Lung (tissue), 12 donors: ENCODE data around the gene RHOH. TPM values are rescaled to one million over a fixed set of nuclear protein-coding genes. Genes with fewer than 3 reads are reported as not detected.

Experiments
- ATAC-seq: fragments of 200-7000 bp; cut with Tn5 transposase; one replicate; pipeline ENCODE4 v1.9.1; 2020; ENCODE audit warnings: moderate number of reproducible peaks; ENCODE audit not compliant: insufficient read depth, low FRiP score
- DNase-seq, 3 donors: peaks; one replicate each; pipeline ENCODE4 v3.0.0-alpha.2; 2013 to 2017
- H3K27ac ChIP-seq, 2 donors: one replicate each; pipeline ENCODE4 v1.5.1; 2013; ENCODE audit warnings: mild to moderate bottlenecking in 2 of 2, moderate library complexity in 2 of 2, control low read depth in 1 of 2, inconsistent platforms in 1 of 2, low read depth in 1 of 2, low read length in 1 of 2
- H3K27me3 ChIP-seq, 3 donors: one replicate each; pipeline ENCODE4 v1.5.1; 2013; ENCODE audit warnings: low read length in 2 of 3; ENCODE audit not compliant: control insufficient read depth in 3 of 3, insufficient read depth in 3 of 3
- H3K36me3 ChIP-seq, 4 donors: one replicate each; pipeline ENCODE4 v1.5.1; 2013; ENCODE audit warnings: low read length in 4 of 4, mild to moderate bottlenecking in 1 of 4, moderate library complexity in 1 of 4; ENCODE audit not compliant: control insufficient read depth in 4 of 4, insufficient read depth in 4 of 4
- H3K4me1 ChIP-seq, 5 donors: one replicate each; pipeline ENCODE4 v1.5.1; 2013; ENCODE audit warnings: low read length in 5 of 5, mild to moderate bottlenecking in 2 of 5, moderate library complexity in 1 of 5; ENCODE audit not compliant: control insufficient read depth in 5 of 5, insufficient read depth in 5 of 5
- H3K4me3 ChIP-seq: one replicate; pipeline ENCODE4 v1.5.1; 2013; ENCODE audit warnings: mild to moderate bottlenecking, control low read depth, moderate library complexity
- H3K9ac ChIP-seq, 2 donors: one replicate each; pipeline ENCODE4 v1.5.1; 2013; ENCODE audit warnings: low read length in 2 of 2, control low read depth in 1 of 2; ENCODE audit not compliant: insufficient read depth in 1 of 2
- H3K9me3 ChIP-seq, 4 donors: one replicate each; pipeline ENCODE4 v1.5.1; 2013; ENCODE audit warnings: low read length in 3 of 4, mild to moderate bottlenecking in 1 of 4, moderate library complexity in 1 of 4; ENCODE audit not compliant: control insufficient read depth in 4 of 4, insufficient read depth in 3 of 4
- WGBS, 2 donors: extraction: QIAGEN DNeasy Blood & Tissue Kit; methylation state at CpG; one replicate each; pipeline ENCODE4 v1.1.7; 2013; 5-methylcytosine and 5-hydroxymethylcytosine counted together
- polyA plus RNA-seq, 2 donors: library from polyadenylated mRNA; stranded (reverse); fragments of 200-250 nt; gene quantifications; one replicate each; pipeline ENCODE4 v1.2.1, GENCODE V29; 2013
- total RNA-seq, 2 donors: library from RNA; depleted of rRNA in 1 of 2; stranded (reverse); fragments of >200 nt in 1 of 2; gene quantifications; one replicate each; pipeline ENCODE4 v1.2.1, GENCODE V29; 2014 to 2021
- TF ChIP-seq, protein P1 (sequence below): IDR thresholded peaks from 2 replicates; pipeline ENCODE4 v1.5.1; 2012; ENCODE audit warnings: mild to moderate bottlenecking; ENCODE audit errors: control extremely low read depth, extremely low read depth
- donor health status: control.
- donor health status: control.
- donor health status: Bipolar disorder and iron deficiency.
- donor health status: healthy.
- donor health status: DM: yes; HTN: yes; CAD: no.

RHOH gene
- total and polyA plus RNA-seq, 4 donors, result 1.2 to 35.8 (median 10.6) TPM

DNA sequence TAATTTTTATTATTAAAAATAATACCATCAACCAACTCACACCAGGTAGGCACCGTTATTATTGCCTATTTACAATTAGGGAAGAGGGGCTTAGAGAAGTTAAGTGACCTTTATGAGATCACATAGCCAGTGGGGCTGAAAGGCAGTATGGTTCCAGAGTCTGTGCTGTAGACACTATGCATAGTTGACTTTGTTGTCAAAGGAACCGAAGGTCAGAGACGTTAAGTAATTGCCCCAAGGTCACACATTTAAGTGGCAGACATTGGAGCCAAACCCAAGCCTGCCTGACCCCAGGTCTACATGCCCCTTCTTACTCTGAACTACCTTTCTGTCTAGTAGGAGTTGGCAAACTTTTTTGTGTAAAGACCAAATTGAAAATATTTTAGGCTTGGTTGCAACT is 36.4 kb downstream of the RHOH start:
- no peaks in the 10 kb centered on the region for H3K4me1 ChIP-seq
- no peak overlapping the region for H3K4me3 ChIP-seq
- H3K27ac ChIP-seq, result no peak overlapping the region
- H3K9ac ChIP-seq, result no peak overlapping the region
- H3K9me3 ChIP-seq, result no peaks in the 10 kb centered on the region
- TF ChIP-seq, protein P1, sequence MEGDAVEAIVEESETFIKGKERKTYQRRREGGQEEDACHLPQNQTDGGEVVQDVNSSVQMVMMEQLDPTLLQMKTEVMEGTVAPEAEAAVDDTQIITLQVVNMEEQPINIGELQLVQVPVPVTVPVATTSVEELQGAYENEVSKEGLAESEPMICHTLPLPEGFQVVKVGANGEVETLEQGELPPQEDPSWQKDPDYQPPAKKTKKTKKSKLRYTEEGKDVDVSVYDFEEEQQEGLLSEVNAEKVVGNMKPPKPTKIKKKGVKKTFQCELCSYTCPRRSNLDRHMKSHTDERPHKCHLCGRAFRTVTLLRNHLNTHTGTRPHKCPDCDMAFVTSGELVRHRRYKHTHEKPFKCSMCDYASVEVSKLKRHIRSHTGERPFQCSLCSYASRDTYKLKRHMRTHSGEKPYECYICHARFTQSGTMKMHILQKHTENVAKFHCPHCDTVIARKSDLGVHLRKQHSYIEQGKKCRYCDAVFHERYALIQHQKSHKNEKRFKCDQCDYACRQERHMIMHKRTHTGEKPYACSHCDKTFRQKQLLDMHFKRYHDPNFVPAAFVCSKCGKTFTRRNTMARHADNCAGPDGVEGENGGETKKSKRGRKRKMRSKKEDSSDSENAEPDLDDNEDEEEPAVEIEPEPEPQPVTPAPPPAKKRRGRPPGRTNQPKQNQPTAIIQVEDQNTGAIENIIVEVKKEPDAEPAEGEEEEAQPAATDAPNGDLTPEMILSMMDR, result no peak
- 71 to 96% methylated on average over 3 of the region's 3 CpGs for WGBS, 2 donors
- no peaks in the 10 kb centered on the region for H3K36me3 ChIP-seq
- ATAC-seq (no peak), DNase-seq (no peak)
- no peaks in the 10 kb centered on the region for H3K27me3 ChIP-seq

DNA sequence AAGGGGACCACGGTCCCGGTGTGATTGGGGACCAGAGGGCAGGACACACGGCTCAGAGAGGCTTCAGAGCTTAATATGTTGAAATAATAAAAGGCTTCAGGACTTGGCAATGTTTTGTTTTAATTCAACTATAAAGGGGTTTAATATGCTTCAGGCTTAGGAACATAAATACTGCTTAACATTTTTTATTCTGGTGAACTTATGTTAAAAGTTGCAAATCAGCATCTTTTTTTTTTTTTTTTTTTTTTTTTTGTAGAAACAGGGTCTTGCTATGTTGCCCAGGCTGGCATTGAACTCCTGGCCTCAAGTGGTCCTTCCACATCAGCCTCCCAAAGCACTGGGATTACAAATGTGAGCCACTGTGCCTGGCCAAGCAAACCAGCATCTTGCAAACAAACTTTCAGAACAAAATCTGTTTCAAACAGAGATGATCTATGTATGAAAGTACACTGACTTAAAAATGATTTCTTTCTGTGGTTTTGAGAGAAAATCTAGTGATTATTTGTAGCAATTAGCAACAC is 37.7 kb downstream of the RHOH start:
- Histone ChIP-seq H3K4me1 (no peaks in the 10 kb centered on the region), H3K36me3 (no peaks in the 10 kb centered on the region), H3K9me3 (no peaks in the 10 kb centered on the region), H3K27me3 (no peaks in the 10 kb centered on the region), H3K9ac (no peak overlapping the region), H3K27ac (no peak overlapping the region), H3K4me3 (no peak overlapping the region)
- TF ChIP-seq, protein P1, result no peak
- ATAC-seq (no peak), DNase-seq (no peak)
- WGBS, 2 donors, result 83 to 86% methylated on average over 3 of the region's 3 CpGs

DNA sequence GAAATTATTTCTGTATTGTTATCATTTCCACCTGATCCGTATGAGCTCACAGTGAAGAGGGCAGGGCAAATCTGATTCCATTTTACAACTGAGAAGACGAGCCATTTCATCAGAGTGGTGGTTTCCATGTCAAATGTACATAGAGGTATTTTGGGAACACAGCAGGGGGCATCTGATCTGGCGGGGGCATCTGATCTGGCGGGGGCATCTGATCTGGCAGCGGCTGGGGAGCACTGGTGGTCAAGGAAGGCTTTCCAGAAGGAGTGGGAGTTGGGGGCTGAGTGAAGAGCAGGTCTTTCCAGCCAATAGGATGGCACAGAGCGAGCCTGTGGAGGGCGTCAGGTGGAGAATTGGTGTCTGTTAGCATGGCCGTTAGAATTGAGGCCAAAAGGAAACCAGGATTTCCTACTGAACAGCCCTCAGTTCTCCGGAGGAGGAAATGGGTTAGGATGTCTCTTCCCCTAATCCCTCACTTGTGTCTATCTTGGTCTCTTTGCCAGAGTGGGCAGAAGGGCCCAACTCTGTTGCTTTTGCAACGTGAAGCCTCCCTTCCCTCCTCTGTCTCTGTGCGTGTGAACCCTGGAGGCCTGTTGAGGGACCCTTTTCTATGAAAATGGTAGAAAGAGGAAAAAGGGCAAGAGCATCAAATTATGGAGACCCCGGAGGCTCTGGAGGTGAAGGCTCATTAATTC is 41.3 kb downstream of the RHOH start:
- DNase-seq, result no peak
- Histone ChIP-seq H3K4me3 (no peak overlapping the region), H3K27ac (peak overlapping the region in 1 of 2 donors; percentile 70), H3K36me3 (no peaks in the 10 kb centered on the region), H3K27me3 (no peaks in the 10 kb centered on the region), H3K9ac (no peak overlapping the region), H3K9me3 (peaks cover 0 to under 1% (median 0%) of the 10 kb centered on the region in 4 donors), H3K4me1 (peaks cover 0 to 9% (median 0%) of the 10 kb centered on the region in 5 donors)
- TF ChIP-seq, protein P1, result no peak
- 54 to 74% methylated on average over 12 of the region's 12 CpGs for WGBS, 2 donors
- no peak for ATAC-seq
